Left ventricle myocardium inferior (tissue), 1 donor: Measurements from ENCODE around the gene SLC13A2. TPM values are rescaled to one million over a fixed set of nuclear protein-coding genes. Genes with fewer than 3 reads are reported as not detected.
"Not testable (repeated sequence)": the region's sequence is repeated elsewhere in the genome, so short reads cannot be mapped to it uniquely, and the experiment has no call there.

Experiments used
- DNase-seq: peaks from one replicate; pipeline ENCODE4 v3.0.0-alpha.2; 2020
- H3K27ac ChIP-seq: fragments of 200-600 bp; replicated peaks from 2 replicates; pipeline ENCODE4 v1.8.0; 2021
- H3K27me3 ChIP-seq: fragments of 200-600 bp; 2 replicates; pipeline ENCODE4 v1.8.0; 2021; ENCODE audit warnings: low read depth
- H3K36me3 ChIP-seq: fragments of 200-600 bp; 2 replicates; pipeline ENCODE4 v1.8.0; 2021
- H3K4me1 ChIP-seq: fragments of 200-600 bp; 2 replicates; pipeline ENCODE4 v1.8.0; 2021
- H3K4me3 ChIP-seq: fragments of 200-600 bp; 2 replicates; pipeline ENCODE4 v1.8.0; 2021; ENCODE audit warnings: mild to moderate bottlenecking, moderate library complexity
- H3K9me3 ChIP-seq: fragments of 200-600 bp; replicated peaks from 2 replicates; pipeline ENCODE4 v1.8.0; 2021
- CTCF ChIP-seq: fragments of 200-600 bp; IDR thresholded peaks from 2 replicates; pipeline ENCODE4 v1.8.0; 2021; ENCODE audit warnings: antibody characterized with exemption, mild to moderate bottlenecking, borderline replicate concordance
- intact Hi-C: fragments of 100-400 bp; cut with micrococcal nuclease; formaldehyde crosslinking; loops from one replicate; pipeline ENCODE4 v1.11.0; 2022
- total RNA-seq: library from RNA; stranded (reverse); fragmentation: NEBNext Ultra II Directional; extraction: Animal tissue kit (Norgen Biotek cat#: 25700); gene quantifications from one replicate; pipeline ENCODE4 v1.2.1, GENCODE V29; 2021
- donor health status: DM: no; HTN: yes; CAD: no; lungs with severe emphysema.

Gene SLC13A2
- total RNA-seq, 1 donor from 2014 or later: not detected

GRCh38 chr17:28460901-28461300, 12.5 kb upstream of the SLC13A2 start:
- Histone ChIP-seq H3K4me1 (no peaks in the 10 kb centered on the region), H3K4me3 (no peak overlapping the region), H3K36me3 (no peaks in the 10 kb centered on the region), H3K27me3 (peaks cover 37% of the 10 kb centered on the region), H3K27ac (no peak overlapping the region), H3K9me3 (no peaks in the 10 kb centered on the region)
- intact Hi-C loops: no loop called here
- DNase-seq: no peak
- no peak for TF ChIP-seq CTCF

GRCh38 chr17:28466001-28466400, 7.4 kb upstream of the SLC13A2 start:
- no peak overlapping the region for H3K27ac ChIP-seq
- no peak for TF ChIP-seq CTCF
- DNase-seq: no peak
- no peaks in the 10 kb centered on the region for H3K9me3 ChIP-seq
- peaks cover 78% of the 10 kb centered on the region for H3K27me3 ChIP-seq
- no peak overlapping the region for H3K4me3 ChIP-seq
- H3K36me3 ChIP-seq: no peaks in the 10 kb centered on the region
- H3K4me1 ChIP-seq: peaks cover 6% of the 10 kb centered on the region
- intact Hi-C loops: no loop called here

GRCh38 chr17:28466521-28467048, 6.9 kb upstream of the SLC13A2 start:
- no peak overlapping the region for H3K4me3 ChIP-seq
- no peak for DNase-seq
- peaks cover 6% of the 10 kb centered on the region for H3K4me1 ChIP-seq
- H3K9me3 ChIP-seq: no peaks in the 10 kb centered on the region
- no peak for TF ChIP-seq CTCF
- H3K36me3 ChIP-seq: no peaks in the 10 kb centered on the region
- H3K27me3 ChIP-seq: peaks cover 78% of the 10 kb centered on the region
- intact Hi-C loops: no loop called here
- no peak overlapping the region for H3K27ac ChIP-seq

DNA sequence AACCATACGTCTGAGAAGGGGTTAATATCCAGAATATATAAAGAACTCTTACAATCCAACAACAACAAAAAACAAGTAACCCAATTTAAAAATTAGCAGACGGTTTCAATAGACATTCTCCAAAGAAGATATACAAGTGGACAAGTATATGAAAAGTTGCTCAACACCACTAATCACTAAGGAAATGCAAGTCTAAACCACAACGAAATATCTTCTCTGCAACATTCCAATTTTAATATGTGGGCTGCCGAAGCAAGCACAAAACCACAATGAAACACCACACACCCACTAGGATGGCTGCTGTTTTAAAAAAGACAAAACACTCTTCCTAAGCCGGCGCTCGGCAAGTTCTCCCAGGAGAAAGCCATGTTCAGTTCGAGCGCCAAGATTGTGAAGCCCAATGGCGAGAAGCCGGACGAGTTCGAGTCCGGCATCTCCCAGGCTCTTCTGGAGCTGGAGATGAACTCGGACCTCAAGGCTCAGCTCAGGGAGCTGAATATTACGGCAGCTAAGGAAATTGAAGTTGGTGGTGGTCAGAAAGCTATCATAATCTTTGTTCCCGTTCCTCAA, 5.9 kb upstream of the SLC13A2 start:
- DNase-seq: no peak
- Histone ChIP-seq H3K4me1 (peaks cover 6% of the 10 kb centered on the region), H3K27ac (no peak overlapping the region), H3K4me3 (no peak overlapping the region), H3K27me3 (peaks cover 78% of the 10 kb centered on the region), H3K36me3 (no peaks in the 10 kb centered on the region), H3K9me3 (no peaks in the 10 kb centered on the region)
- intact Hi-C loops: no loop called here
- TF ChIP-seq CTCF: no peak

DNA sequence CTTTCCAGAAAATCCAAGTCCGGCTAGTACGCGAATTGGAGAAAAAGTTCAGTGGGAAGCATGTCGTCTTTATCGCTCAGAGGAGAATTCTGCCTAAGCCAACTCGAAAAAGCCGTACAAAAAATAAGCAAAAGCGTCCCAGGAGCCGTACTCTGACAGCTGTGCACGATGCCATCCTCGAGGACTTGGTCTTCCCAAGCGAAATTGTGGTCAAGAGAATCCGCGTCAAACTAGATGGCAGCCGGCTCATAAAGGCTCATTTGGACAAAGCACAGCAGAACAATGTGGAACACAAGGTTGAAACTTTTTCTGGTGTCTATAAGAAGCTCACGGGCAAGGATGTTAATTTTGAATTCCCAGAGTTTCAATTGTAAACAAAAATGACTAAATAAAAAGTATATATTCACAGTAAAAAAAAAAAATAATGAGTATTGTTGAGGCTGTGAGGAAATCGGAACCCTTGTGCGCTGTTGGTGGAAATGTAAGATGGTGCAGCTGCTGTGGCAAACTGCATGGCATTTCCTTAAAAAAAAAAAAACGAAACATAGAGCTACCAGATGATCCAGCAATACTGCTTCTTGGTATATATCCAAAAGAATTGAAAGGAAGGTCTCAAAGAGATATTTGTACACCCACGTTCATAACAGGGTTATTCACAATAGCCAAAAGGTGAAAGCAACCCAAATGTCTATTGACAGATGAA, 5.3 kb upstream of the SLC13A2 start:
- DNase-seq, H3K36me3 ChIP-seq, H3K27ac ChIP-seq, H3K4me1 ChIP-seq, H3K4me3 ChIP-seq, intact Hi-C loops, H3K9me3 ChIP-seq: not testable (repeated sequence)
- H3K27me3 ChIP-seq: peaks cover 74% of the 10 kb centered on the region

DNA sequence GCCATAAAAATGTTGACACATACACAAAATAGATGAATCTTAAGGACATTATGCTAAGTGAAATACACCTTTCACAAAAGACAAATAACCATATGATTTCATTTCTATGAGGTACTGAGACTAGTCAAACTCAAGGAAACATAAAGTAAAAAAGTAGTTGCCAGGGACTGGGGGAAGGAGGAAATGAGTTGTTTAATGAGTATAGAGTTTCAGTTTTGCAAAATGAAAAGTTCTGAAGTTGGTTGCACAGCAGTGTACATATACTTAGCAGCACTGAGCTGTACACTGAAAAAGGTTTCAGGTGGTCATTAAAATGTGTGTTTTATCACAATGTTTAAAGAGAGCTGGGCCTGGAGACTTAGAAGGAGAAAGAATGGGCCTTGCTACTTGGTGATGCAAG, 4.7 kb upstream of the SLC13A2 start:
- H3K4me3 ChIP-seq: no peak overlapping the region
- H3K4me1 ChIP-seq: peaks cover 6% of the 10 kb centered on the region
- DNase-seq: no peak
- TF ChIP-seq CTCF: no peak
- intact Hi-C loops: no loop called here
- no peak overlapping the region for H3K27ac ChIP-seq
- H3K36me3 ChIP-seq: no peaks in the 10 kb centered on the region
- no peaks in the 10 kb centered on the region for H3K9me3 ChIP-seq
- H3K27me3 ChIP-seq: peaks cover 73% of the 10 kb centered on the region
